ENCODE data around the gene SORCS2.

DNA sequence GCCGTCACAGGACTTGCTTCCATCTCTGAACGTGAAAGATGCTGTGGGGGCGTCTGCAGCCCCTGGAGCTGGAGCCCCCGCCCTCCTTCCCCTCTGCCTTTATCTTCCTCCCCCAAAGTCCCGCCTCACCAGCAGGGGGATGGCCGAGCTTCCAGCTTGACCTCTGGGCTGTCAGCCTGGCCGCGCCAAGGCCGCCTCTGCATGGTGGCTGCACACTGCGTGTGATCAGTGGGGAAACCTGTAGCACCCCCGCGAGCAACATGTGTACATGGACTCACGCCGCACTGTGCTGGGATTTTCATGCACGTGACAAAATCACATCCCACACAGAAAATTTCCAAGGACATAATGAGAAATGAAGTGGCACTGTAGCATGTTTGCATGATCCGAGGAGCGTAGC lies 268.9 kb downstream of the SORCS2 start:
- TF ChIP-seq, protein P1, sequence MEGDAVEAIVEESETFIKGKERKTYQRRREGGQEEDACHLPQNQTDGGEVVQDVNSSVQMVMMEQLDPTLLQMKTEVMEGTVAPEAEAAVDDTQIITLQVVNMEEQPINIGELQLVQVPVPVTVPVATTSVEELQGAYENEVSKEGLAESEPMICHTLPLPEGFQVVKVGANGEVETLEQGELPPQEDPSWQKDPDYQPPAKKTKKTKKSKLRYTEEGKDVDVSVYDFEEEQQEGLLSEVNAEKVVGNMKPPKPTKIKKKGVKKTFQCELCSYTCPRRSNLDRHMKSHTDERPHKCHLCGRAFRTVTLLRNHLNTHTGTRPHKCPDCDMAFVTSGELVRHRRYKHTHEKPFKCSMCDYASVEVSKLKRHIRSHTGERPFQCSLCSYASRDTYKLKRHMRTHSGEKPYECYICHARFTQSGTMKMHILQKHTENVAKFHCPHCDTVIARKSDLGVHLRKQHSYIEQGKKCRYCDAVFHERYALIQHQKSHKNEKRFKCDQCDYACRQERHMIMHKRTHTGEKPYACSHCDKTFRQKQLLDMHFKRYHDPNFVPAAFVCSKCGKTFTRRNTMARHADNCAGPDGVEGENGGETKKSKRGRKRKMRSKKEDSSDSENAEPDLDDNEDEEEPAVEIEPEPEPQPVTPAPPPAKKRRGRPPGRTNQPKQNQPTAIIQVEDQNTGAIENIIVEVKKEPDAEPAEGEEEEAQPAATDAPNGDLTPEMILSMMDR (IDR thresholded peaks at IDR 0.05; ENCODE audit: insufficient read depth, low read depth, low read length) = no peak
- no peak for TF ChIP-seq EZH2 (IDR thresholded peaks at IDR 0.05; ENCODE audit: insufficient read depth, low read length)

Measured in astrocyte (in vitro differentiated cells and primary cell).